ENCODE results near the gene TESMIN. TPM values are rescaled to one million over a fixed set of nuclear protein-coding genes. Genes with fewer than 3 reads are reported as not detected.

Gene TESMIN
- total and polyA plus RNA-seq, 2 of the 13 experiments (the other 11 are each of a cell fraction or from before 2014, with no cell fraction given): 0.15 to 0.45 TPM

DNA sequence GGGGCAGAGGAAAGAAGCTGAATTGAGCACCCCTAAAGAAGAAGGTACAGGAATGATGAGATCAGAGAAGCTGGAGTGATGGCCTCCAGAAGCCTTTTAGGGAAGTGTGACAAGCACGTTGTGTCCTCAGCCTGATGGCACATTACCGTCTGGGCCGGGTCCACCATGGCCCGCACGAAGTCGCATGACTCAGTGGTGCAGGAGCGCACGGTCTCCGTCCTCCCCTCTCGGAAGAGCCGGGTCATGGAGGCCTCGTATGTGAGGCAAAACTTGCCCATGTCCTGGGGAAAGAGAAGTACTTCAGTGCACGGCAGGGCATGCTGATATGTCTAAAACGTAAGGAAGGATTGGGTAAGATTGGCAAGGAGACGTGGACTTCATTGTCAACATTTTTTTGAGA lies 11.2 kb upstream of the TESMIN start (continued):
- TF ChIP-seq, protein P1, sequence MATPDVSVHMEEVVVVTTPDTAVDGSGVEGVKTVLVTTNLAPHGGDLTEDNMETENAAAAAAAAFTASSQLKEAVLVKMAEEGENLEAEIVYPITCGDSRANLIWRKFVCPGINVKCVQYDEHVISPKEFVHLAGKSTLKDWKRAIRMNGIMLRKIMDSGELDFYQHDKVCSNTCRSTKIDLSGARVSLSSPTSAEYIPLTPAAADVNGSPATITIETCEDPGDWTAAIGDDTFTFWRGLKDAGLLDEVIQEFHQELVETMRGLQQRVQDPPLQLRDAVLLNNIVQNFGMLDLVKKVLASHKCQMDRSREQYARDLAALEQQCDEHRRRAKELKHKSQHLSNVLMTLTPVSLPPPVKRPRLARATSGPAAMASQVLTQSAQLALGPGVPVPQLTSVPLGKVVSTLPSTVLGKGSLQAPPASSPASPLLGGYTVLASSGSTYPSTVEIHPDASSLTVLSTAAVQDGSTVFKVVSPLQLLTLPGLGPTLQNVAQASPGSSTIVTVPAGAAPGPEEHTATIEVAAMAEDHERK (CRISPR knock-in tag; IDR thresholded peaks at IDR 0.05; ENCODE audit: low read depth): no peak

DNA sequence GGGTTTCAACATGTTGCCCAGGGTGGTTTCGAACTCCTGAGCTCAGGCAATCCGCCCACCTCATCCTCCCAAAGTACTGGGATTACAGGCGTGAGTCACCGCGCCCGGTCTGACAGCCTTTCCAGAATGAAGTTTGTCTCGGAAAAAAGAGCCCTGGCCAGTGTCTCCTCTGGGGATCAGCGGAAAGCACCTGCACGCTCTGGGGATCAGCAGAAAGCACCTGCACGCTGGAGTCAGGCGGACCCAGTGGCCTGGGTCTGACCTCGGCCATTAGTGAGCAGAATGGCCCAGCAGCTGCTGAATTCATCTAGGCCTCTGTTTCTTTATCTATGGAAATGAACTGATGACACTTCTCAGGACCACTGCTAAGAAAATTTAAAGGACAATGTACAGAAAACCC lies 10.5 kb upstream of the TESMIN start:
- Histone ChIP-seq H3K4me1 (ENCODE audit: insufficient read depth, low read length) (no peaks in the 10 kb centered on the region), H3K4me2 (ENCODE audit: low read depth, low read length) (no peak overlapping the region), H3K27me3 (ENCODE audit: control insufficient read depth in 1 of 2, insufficient read depth in 2 of 2, low read length in 2 of 2) (no peaks in the 10 kb centered on the region), H3K36me3 (replicated peaks in 1 of 2; ENCODE audit: control insufficient read depth in 1 of 2, insufficient read depth in 2 of 2, low read length in 2 of 2) (peaks cover 0 to 3% of the 10 kb centered on the region in 2 experiments; a peak in 2 of 5 replicates), H3K79me2 (ENCODE audit: insufficient read depth, low read length) (no peaks in the 10 kb centered on the region), H3K9me3 (ENCODE audit: low read length) (no peaks in the 10 kb centered on the region), H3K9ac (ENCODE audit: insufficient read depth, low read depth, low read length) (no peak overlapping the region), H3K4me3 (replicated peaks in 1 of 3; ENCODE audit: insufficient read depth in 1 of 3, low read depth in 2 of 3, low read length in 3 of 3) (no peak overlapping the region), H3K27ac (ENCODE audit: extremely low read length, insufficient read depth, low read length) (no peak overlapping the region), H2AFZ (ENCODE audit: low read length) (no peak overlapping the region), H4K20me1 (ENCODE audit: insufficient read depth, low read length) (no peaks in the 10 kb centered on the region)
- DNase-seq (ENCODE audit: low spot score): no peak
- CTCF ChIA-PET (ENCODE audit: low intra/inter-chr PET ratio, low total read pairs): no interaction called here
- in situ Hi-C loops (cut with HindIII; ENCODE audit: extremely low pct_ligation_motif_present, low pct_unique_long_range_greater_than_20kb) (no loop called here), intact Hi-C loops (cut with micrococcal nuclease; ENCODE audit: unreplicated experiment) (no loop called here)
- 83% methylated on average over 12 of the region's 12 CpGs for WGBS (ENCODE audit: low lambda C conversion rate)
- POLR2A ChIA-PET: no interaction called here
- FAIRE-seq: no peak
- no TSS peak for BruUV-seq (replicated peaks)
- ATAC-seq: no peak
- no peak for TF ChIP-seq NFE2 (CRISPR knock-in tag; IDR thresholded peaks at IDR 0.05)
- TF ChIP-seq, protein P2, sequence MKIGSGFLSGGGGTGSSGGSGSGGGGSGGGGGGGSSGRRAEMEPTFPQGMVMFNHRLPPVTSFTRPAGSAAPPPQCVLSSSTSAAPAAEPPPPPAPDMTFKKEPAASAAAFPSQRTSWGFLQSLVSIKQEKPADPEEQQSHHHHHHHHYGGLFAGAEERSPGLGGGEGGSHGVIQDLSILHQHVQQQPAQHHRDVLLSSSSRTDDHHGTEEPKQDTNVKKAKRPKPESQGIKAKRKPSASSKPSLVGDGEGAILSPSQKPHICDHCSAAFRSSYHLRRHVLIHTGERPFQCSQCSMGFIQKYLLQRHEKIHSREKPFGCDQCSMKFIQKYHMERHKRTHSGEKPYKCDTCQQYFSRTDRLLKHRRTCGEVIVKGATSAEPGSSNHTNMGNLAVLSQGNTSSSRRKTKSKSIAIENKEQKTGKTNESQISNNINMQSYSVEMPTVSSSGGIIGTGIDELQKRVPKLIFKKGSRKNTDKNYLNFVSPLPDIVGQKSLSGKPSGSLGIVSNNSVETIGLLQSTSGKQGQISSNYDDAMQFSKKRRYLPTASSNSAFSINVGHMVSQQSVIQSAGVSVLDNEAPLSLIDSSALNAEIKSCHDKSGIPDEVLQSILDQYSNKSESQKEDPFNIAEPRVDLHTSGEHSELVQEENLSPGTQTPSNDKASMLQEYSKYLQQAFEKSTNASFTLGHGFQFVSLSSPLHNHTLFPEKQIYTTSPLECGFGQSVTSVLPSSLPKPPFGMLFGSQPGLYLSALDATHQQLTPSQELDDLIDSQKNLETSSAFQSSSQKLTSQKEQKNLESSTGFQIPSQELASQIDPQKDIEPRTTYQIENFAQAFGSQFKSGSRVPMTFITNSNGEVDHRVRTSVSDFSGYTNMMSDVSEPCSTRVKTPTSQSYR (CRISPR knock-in tag; IDR thresholded peaks at IDR 0.05; ENCODE audit: borderline replicate concordance): no peak
- no peak for TF ChIP-seq LCORL (IDR thresholded peaks at IDR 0.05)
- no peak for TF ChIP-seq LCORL (CRISPR knock-in tag; IDR thresholded peaks at IDR 0.05)
- no peak for TF ChIP-seq HHEX (CRISPR knock-in tag; IDR thresholded peaks at IDR 0.05)
- no peak for TF ChIP-seq ZNF567 (CRISPR knock-in tag; IDR thresholded peaks at IDR 0.05; ENCODE audit: borderline replicate concordance)
- no peak for TF ChIP-seq KAT2B (IDR thresholded peaks at IDR 0.05; ENCODE audit: borderline replicate concordance, low read depth, low read length)
- no peak for TF ChIP-seq HES4 (CRISPR knock-in tag; IDR thresholded peaks at IDR 0.05; ENCODE audit: borderline replicate concordance)
- TF ChIP-seq, protein P3, sequence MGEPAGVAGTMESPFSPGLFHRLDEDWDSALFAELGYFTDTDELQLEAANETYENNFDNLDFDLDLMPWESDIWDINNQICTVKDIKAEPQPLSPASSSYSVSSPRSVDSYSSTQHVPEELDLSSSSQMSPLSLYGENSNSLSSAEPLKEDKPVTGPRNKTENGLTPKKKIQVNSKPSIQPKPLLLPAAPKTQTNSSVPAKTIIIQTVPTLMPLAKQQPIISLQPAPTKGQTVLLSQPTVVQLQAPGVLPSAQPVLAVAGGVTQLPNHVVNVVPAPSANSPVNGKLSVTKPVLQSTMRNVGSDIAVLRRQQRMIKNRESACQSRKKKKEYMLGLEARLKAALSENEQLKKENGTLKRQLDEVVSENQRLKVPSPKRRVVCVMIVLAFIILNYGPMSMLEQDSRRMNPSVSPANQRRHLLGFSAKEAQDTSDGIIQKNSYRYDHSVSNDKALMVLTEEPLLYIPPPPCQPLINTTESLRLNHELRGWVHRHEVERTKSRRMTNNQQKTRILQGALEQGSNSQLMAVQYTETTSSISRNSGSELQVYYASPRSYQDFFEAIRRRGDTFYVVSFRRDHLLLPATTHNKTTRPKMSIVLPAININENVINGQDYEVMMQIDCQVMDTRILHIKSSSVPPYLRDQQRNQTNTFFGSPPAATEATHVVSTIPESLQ (CRISPR knock-in tag; conservative IDR thresholded peaks at IDR 0.05): no peak
- TF ChIP-seq ZNF136 (CRISPR knock-in tag; IDR thresholded peaks at IDR 0.05; ENCODE audit: low read depth): no peak
- TF ChIP-seq, protein P4, sequence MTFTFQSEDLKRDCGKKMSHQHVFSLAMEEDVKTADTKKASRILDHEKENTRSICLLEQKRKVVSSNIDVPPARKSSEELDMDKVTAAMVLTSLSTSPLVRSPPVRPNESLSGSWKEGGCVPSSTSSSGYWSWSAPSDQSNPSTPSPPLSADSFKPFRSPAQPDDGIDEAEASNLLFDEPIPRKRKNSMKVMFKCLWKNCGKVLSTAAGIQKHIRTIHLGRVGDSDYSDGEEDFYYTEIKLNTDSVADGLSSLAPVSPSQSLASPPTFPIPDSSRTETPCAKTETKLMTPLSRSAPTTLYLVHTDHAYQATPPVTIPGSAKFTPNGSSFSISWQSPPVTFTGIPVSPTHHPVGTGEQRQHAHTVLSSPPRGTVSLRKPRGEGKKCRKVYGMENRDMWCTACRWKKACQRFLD (CRISPR knock-in tag; IDR thresholded peaks at IDR 0.05; ENCODE audit: borderline replicate concordance): no peak
- TF ChIP-seq ZNF720 (CRISPR knock-in tag; IDR thresholded peaks at IDR 0.05): no peak
- TF ChIP-seq, protein P5, sequence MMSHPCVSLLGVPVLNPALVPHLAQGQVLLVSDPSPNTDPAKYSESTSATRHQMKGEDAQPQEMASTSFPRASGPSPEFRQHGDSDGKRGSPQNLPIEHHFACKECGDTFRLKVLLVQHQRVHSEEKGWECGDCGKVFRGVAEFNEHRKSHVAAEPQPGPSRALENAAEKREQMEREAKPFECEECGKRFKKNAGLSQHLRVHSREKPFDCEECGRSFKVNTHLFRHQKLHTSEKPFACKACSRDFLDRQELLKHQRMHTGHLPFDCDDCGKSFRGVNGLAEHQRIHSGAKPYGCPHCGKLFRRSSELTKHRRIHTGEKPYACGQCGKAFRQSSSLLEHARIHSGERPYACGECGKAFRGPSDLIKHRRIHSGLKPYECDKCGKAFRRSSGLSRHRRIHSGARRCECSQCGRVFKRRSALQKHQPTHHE (CRISPR knock-in tag; IDR thresholded peaks at IDR 0.05; ENCODE audit: borderline replicate concordance): no peak
- TF ChIP-seq RBM22 (optimal IDR thresholded peaks at IDR 0.05; ENCODE audit: low read length): no peak

All from HepG2 (cell line).